K562 (cell line): ENCODE measurements around the gene ZNF620.

ENCODE experiments used
- ESRRA ChIP-seq: fragments of 450-650 bp; IDR thresholded peaks from 2 replicates; pipeline ENCODE4 v1.6.1; 2014; ENCODE audit warnings: low read depth, mild to moderate bottlenecking, moderate library complexity, borderline replicate concordance
- TAF1 ChIP-seq: IDR thresholded peaks from 2 replicates; pipeline ENCODE4 v1.6.1; 2011; ENCODE audit warnings: mild to moderate bottlenecking, low read length, moderate library complexity; ENCODE audit not compliant: insufficient read depth, control insufficient read depth, severe bottlenecking; ENCODE audit errors: extremely low read depth
- TBL1XR1 ChIP-seq, 2 experiments: IDR thresholded peaks; 2 replicates each; pipeline ENCODE4 v1.6.1; 2012; ENCODE audit warnings: improper control_type of control experiment in 2 of 2, low read length in 2 of 2, mild to moderate bottlenecking in 1 of 2
- XRCC5 ChIP-seq: fragments of 200-400 bp; formaldehyde crosslinking; IDR thresholded peaks from 2 replicates; pipeline ENCODE4 v1.6.1; 2017; ENCODE audit warnings: low read depth, mild to moderate bottlenecking, low read length
- ZBTB1 ChIP-seq: sonication (generic); formaldehyde crosslinking; IDR thresholded peaks from 2 replicates; pipeline ENCODE4 v1.8.1; 2023; ENCODE audit warnings: missing genetic modification reagents, low read depth, mild to moderate bottlenecking, borderline replicate concordance
- ZNF146 ChIP-seq: IDR thresholded peaks from one replicate; pipeline ENCODE4 v1.6.1; 2018; ENCODE audit warnings: missing compliant biosample characterization; ENCODE audit not compliant: unreplicated experiment
- ZNF695 ChIP-seq: fragments of 450-650 bp; formaldehyde crosslinking; IDR thresholded peaks from 2 replicates; pipeline ENCODE4 v1.4.0; 2020; ENCODE audit warnings: mild to moderate bottlenecking, moderate library complexity
- TF ChIP-seq, protein P1 (sequence below), 3 experiments: fragments of 200-800 bp in 1 of 3; sonication (Bioruptor generic) in 1 of 3; sonication (generic) in 1 of 3; formaldehyde crosslinking in 1 of 3; IDR thresholded peaks; 2 replicates each; pipeline versions ENCODE4 v1.6.1 to v1.8.0; 2016 to 2022; ENCODE audit warnings: mild to moderate bottlenecking in 2 of 3, missing compliant biosample characterization in 2 of 3, missing genetic modification characterization in 2 of 3, missing genetic modification reagents in 1 of 3

GRCh38 chr3:40518067-40518466 lies 12.2 kb downstream of the ZNF620 start:
- TF ChIP-seq ESRRA (no peak), ZBTB1 (CRISPR knock-in tag) (no peak), XRCC5 (no peak), ZNF146 (CRISPR knock-in tag) (no peak), TAF1 (no peak), ZNF695 (CRISPR knock-in tag) (no peak), TBL1XR1 (IDR thresholded peaks at IDR 0.05; ENCODE audit: low read length in 2 of 2) (no peak)
- TF ChIP-seq, protein P1, sequence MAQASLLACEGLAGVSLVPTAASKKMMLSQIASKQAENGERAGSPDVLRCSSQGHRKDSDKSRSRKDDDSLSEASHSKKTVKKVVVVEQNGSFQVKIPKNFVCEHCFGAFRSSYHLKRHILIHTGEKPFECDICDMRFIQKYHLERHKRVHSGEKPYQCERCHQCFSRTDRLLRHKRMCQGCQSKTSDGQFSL (CRISPR knock-in tag; IDR thresholded peaks at IDR 0.05): no peak
- TF ChIP-seq, protein P1 (tag; IDR thresholded peaks at IDR 0.05): no peak
